22Rv1 (cell line): ENCODE data around the gene CYB5B.
A peak's percentile ranks its signal among the peaks of the same experiment; 100 is the strongest.

ENCODE experiments used
- H3K27ac ChIP-seq: fragments of 450-650 bp; 2 replicates; pipeline ENCODE4 v1.5.1; 2017
- CTCF ChIP-seq: fragments of 450-650 bp; IDR thresholded peaks from 2 replicates; pipeline ENCODE4 v1.5.1; 2017; ENCODE audit warnings: mild to moderate bottlenecking
- ZFX ChIP-seq: fragments of 450-650 bp; IDR thresholded peaks from 2 replicates; pipeline ENCODE4 v1.6.1; 2017; ENCODE audit warnings: antibody characterized with exemption, borderline replicate concordance

Gene CYB5B

GRCh38 chr16:69386596-69386995 lies 37.8 kb upstream of the CYB5B start:
- TF ChIP-seq CTCF, result no peak
- no peak for TF ChIP-seq ZFX
- peak overlapping the region; percentile 86 for H3K27ac ChIP-seq

DNA sequence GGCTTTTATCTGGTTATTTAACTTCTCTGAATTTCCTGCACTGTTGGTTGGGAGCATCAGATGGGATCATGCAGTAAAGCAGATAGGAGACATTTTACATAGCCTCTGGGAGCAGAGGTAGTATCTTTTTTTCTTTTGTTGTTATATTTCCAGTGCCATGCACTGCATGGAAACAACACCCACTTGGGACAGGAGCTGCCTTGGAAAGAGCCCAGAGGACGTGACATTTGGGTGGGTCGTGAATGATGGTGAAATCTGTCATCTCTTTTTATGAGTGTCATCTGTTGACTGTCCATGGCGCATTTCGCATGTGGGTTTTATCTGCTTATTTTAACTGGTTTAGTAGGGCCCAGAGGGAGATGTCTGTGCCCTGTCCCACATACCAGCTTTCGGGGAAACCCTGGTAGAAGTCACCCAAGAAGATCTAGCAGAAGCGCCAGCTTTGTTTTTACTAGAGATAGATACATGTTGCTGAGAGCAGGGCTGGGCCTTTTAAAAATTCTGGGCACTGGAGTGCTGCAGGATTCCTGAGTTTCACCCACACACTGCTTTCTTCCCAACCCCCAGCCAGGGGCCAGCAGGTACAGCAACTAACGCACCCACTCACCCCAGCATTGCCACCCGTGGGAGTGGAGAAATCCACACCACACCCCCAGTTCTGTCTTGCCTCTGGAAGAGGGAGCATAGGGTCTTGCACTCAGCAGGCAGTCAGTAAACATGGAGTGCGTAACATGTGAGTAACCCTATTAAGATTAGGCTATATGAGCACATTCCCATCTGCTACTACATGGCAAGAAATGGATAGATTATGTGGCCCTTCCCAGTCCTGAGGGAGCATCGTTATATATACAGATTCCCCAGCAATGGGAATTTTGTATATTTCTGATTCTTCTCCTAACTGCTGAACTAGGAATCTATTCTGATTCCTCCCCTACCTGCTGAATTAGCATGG lies 30.2 kb upstream of the CYB5B start:
- no peak for TF ChIP-seq ZFX
- TF ChIP-seq CTCF, result no peak
- no peak overlapping the region for H3K27ac ChIP-seq

DNA sequence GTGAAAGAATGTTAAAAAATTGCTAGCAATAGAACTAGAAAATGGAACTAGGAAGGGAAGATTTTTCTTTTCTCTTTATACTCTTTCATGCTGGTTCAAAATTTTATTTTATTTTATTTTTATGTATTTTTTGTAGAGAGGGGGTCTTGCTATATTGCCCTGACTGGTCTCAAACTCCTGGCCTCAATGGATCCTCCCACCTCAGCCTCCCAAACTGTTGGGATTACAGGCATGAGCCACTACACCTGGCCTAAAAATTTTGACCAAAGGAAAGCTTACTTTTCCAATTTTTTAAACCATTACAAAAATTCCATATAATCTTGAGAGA lies 28.6 kb upstream of the CYB5B start:
- TF ChIP-seq CTCF, result no peak
- TF ChIP-seq ZFX, result no peak
- peak overlapping the region; percentile 96 for H3K27ac ChIP-seq

GRCh38 chr16:69396187-69397061 lies 28.0 kb upstream of the CYB5B start:
- H3K27ac ChIP-seq, result peak overlapping the region; percentile 96
- TF ChIP-seq CTCF, result peak; percentile 77
- no peak for TF ChIP-seq ZFX

GRCh38 chr16:69397821-69398521 lies 26.4 kb upstream of the CYB5B start:
- TF ChIP-seq CTCF (peak; percentile 69), ZFX (no peak)
- peak overlapping the region; percentile 96 for H3K27ac ChIP-seq

GRCh38 chr16:69399361-69399760 lies 25.1 kb upstream of the CYB5B start:
- H3K27ac ChIP-seq, result 0 out of 2 replicates have a peak overlapping the region, but pooled peaks have one; percentile 1

More at GRCh38 chr16:69399361-69399760, 25.1 kb upstream of the CYB5B start:
- TF ChIP-seq CTCF, result no peak
- no peak for TF ChIP-seq ZFX
